ENCODE measurements around the gene NXF1.

Gene NXF1

GRCh38 chr11:62839050-62839945 is 34.1 kb upstream of the NXF1 start, which contains the start of gene WDR74 (continued):
- TF ChIP-seq ZFP37 (tag by site-specific recombination; IDR thresholded peaks at IDR 0.05) (peak; percentile 64; the same call in 1 of the 2 replicates), ZNF423 (tag by site-specific recombination; IDR thresholded peaks at IDR 0.05) (no peak), ZNF174 (tag by site-specific recombination; IDR thresholded peaks at IDR 0.05) (no peak), ZNF664 (tag by site-specific recombination; IDR thresholded peaks at IDR 0.05) (no peak), SP7 (tag by site-specific recombination; IDR thresholded peaks at IDR 0.05) (peak; percentile 61), ZNF366 (tag by site-specific recombination; conservative IDR thresholded peaks at IDR 0.05) (no peak), ZNF266 (tag by site-specific recombination; IDR thresholded peaks at IDR 0.05; ENCODE audit: low read depth) (no peak), ZNF610 (tag by site-specific recombination; IDR thresholded peaks at IDR 0.05; ENCODE audit: borderline replicate concordance) (0 out of 2 replicates have a peak, but pooled peaks have one; percentile 22), ZNF747 (tag by site-specific recombination; IDR thresholded peaks at IDR 0.05) (no peak), ZNF510 (tag by site-specific recombination; IDR thresholded peaks at IDR 0.05; ENCODE audit: insufficient replicate concordance) (no peak), ZNF214 (tag by site-specific recombination; IDR thresholded peaks at IDR 0.05; ENCODE audit: borderline replicate concordance) (no peak), ZNF433 (tag by site-specific recombination; IDR thresholded peaks at IDR 0.05; ENCODE audit: low read depth) (no peak), OVOL3 (tag by site-specific recombination; IDR thresholded peaks at IDR 0.05) (no peak; the same call in 1 of the 2 replicates), GLI2 (tag by site-specific recombination; IDR thresholded peaks at IDR 0.05; ENCODE audit: borderline replicate concordance, low read depth) (no peak), KLF1 (tag by site-specific recombination; IDR thresholded peaks at IDR 0.05) (no peak), SETDB1 (IDR thresholded peaks at IDR 0.05; ENCODE audit: insufficient read length, low read length) (no peak), ZNF561 (tag by site-specific recombination; IDR thresholded peaks at IDR 0.05; ENCODE audit: borderline replicate concordance) (no peak), KLF17 (tag by site-specific recombination; IDR thresholded peaks at IDR 0.05) (no peak), HOXD13 (CRISPR knock-in tag; IDR thresholded peaks at IDR 0.05; ENCODE audit: borderline replicate concordance) (no peak), ZNF404 (tag by site-specific recombination; IDR thresholded peaks at IDR 0.05) (no peak), ZNF518A (tag by site-specific recombination; conservative IDR thresholded peaks at IDR 0.05; ENCODE audit: low read depth) (no peak), TRIM28 (IDR thresholded peaks at IDR 0.05; ENCODE audit: borderline replicate concordance, low read length) (peak; percentile 19; the same call in 1 of the 2 replicates), ZBTB1 (tag by site-specific recombination; IDR thresholded peaks at IDR 0.05) (no peak), ZNF138 (tag by site-specific recombination; IDR thresholded peaks at IDR 0.05; ENCODE audit: borderline replicate concordance) (no peak), ZNF585B (tag by site-specific recombination; IDR thresholded peaks at IDR 0.05) (no peak), BCL11B (tag by site-specific recombination; IDR thresholded peaks at IDR 0.05; ENCODE audit: low read depth) (no peak), ZNF362 (tag by site-specific recombination; IDR thresholded peaks at IDR 0.05) (no peak), ZNF658 (tag by site-specific recombination; IDR thresholded peaks at IDR 0.05) (no peak), ZNF184 (tag by site-specific recombination; IDR thresholded peaks at IDR 0.05) (no peak), ZNF777 (tag by site-specific recombination; IDR thresholded peaks at IDR 0.05; ENCODE audit: borderline replicate concordance) (no peak), ZBTB6 (tag by site-specific recombination; IDR thresholded peaks at IDR 0.05) (no peak), SCRT2 (tag by site-specific recombination; IDR thresholded peaks at IDR 0.05) (no peak), ZNF416 (tag by site-specific recombination; IDR thresholded peaks at IDR 0.05) (no peak)

All from HEK293 (cell line).